ENCODE measurements around the gene MBOAT2. TPM values are rescaled to one million over a fixed set of nuclear protein-coding genes. Genes with fewer than 3 reads are reported as not detected.
"Not testable (repeated sequence)": the region's sequence is repeated elsewhere in the genome, so short reads cannot be mapped to it uniquely, and the experiment has no call there.

The MBOAT2 gene
- 12.5 TPM for total RNA-seq (2013)
- polyA plus RNA-seq (1 to 10 TPM; 5.1 to 9.0 (median 5.5) TPM), polyA minus RNA-seq (2.2 and 4.3 TPM in 2 replicates), total RNA-seq (5.2 to 19.6 (median 11.7) reads per million in 11 experiments)

- Mint-ChIP-seq H3K27me3 (ENCODE audit: low read depth in 3 of 3) (peaks cover 0 to 2% (median 2%) of the 10 kb centered on the region in 3 donors), H3K4me3 (peak within 1 kb of the TSS; percentile 92 to 98), H3K27ac (peak within 1 kb of the TSS in 6 of 7 donors; percentile 35 to 73 (median 69)), H3K36me3 (no peaks in the 10 kb centered on the region), H3K4me1 (peaks cover 29% of the 10 kb centered on the region), H3K9me3 (no peaks in the 10 kb centered on the region)
- peak within 1 kb of the TSS; percentile 92 for H2AFZ ChIP-seq (ENCODE audit: insufficient read depth, low read depth, low read length, poor library complexity, severe bottlenecking)
- under 1% methylated on average over 81 of the region's 104 CpGs for WGBS (ENCODE audit: insufficient coverage)
- no peaks in the 10 kb centered on the region for H3K27me3 ChIP-seq (ENCODE audit: control insufficient read depth in 2 of 2, insufficient read depth in 2 of 2, low read length in 2 of 2)
- H3K9me3 ChIP-seq (replicated peaks in 1 of 2; ENCODE audit: control insufficient read depth in 1 of 2, insufficient read depth in 1 of 2, low read length in 2 of 2) = no peaks in the 10 kb centered on the region
- H4K20me1 ChIP-seq (ENCODE audit: insufficient read depth, low read length) = no peaks in the 10 kb centered on the region
- no peaks in the 10 kb centered on the region for H3K36me3 ChIP-seq (replicated peaks in 1 of 2; ENCODE audit: control insufficient read depth in 1 of 2, insufficient read depth in 2 of 2, low read length in 2 of 2)
- intact Hi-C loops (cut with micrococcal nuclease) = loop anchor here in 1 of 2 donors (10.0 kb wide), 1 partner anchor 169 kb away; the partner anchor contains the start of gene KIDINS220
- TF ChIP-seq CTCF (IDR thresholded peaks at IDR 0.05) = no peak
- H3K4me2 ChIP-seq (replicated peaks; ENCODE audit: extremely low read depth, low read length, poor library complexity, severe bottlenecking) = peak within 1 kb of the TSS; percentile 98
- DNase-seq = peak; percentile 77 to 80 (median 79)
- H3K9ac ChIP-seq (ENCODE audit: insufficient read depth, low read length, poor library complexity, severe bottlenecking) = peak within 1 kb of the TSS; percentile 71
- H3K79me2 ChIP-seq (ENCODE audit: insufficient read depth, low read length) = peaks cover 46% of the 10 kb centered on the region
- H3K4me3 ChIP-seq (replicated peaks in 1 of 3; ENCODE audit: low read depth in 2 of 3, low read length in 3 of 3) = peak within 1 kb of the TSS; percentile 57 to 81 (median 76)
- peak within 1 kb of the TSS; percentile 31 to 73 for H3K27ac ChIP-seq (ENCODE audit: low read depth in 1 of 2, low read length in 2 of 2)
- H3K4me1 ChIP-seq (ENCODE audit: control insufficient read depth in 1 of 2, insufficient read depth in 2 of 2, low read length in 2 of 2) = peaks cover 20 to 33% of the 10 kb centered on the region in 2 donors
Observed at GRCh38 chr2:9003616-9004337, at the start of gene MBOAT2. Gene MBOAT2 (minus strand): TSS chr2:9003684. CDS start chr2:9003614, 70 bp downstream.

GRCh38 chr2:9052821-9053533, 49.5 kb upstream of the MBOAT2 start:
- no peaks in the 10 kb centered on the region for H3K27me3 ChIP-seq (ENCODE audit: control insufficient read depth in 2 of 2, insufficient read depth in 2 of 2, low read length in 2 of 2)
- peaks cover 0 to under 1% of the 10 kb centered on the region in 2 donors for H3K9me3 ChIP-seq (replicated peaks in 1 of 2; ENCODE audit: control insufficient read depth in 1 of 2, insufficient read depth in 1 of 2, low read length in 2 of 2)
- H3K4me3 ChIP-seq (replicated peaks in 1 of 3; ENCODE audit: low read depth in 2 of 3, low read length in 3 of 3) = no peak overlapping the region
- Mint-ChIP-seq H3K9me3 (peaks cover 1 to 7% (median 4%) of the 10 kb centered on the region in 7 donors), H3K4me1 (peaks cover 17% of the 10 kb centered on the region), H3K4me3 (no peak overlapping the region), H3K27me3 (ENCODE audit: low read depth in 3 of 3) (peaks cover 0 to 2% (median 2%) of the 10 kb centered on the region in 3 donors), H3K27ac (peak overlapping the region in 1 of 7 donors; percentile 37), H3K36me3 (no peaks in the 10 kb centered on the region)
- no peaks in the 10 kb centered on the region for H4K20me1 ChIP-seq (ENCODE audit: insufficient read depth, low read length)
- TF ChIP-seq CTCF (IDR thresholded peaks at IDR 0.05) = no peak
- no peak overlapping the region for H3K9ac ChIP-seq (ENCODE audit: insufficient read depth, low read length, poor library complexity, severe bottlenecking)
- H3K4me2 ChIP-seq (replicated peaks; ENCODE audit: extremely low read depth, low read length, poor library complexity, severe bottlenecking) = no peak overlapping the region
- DNase-seq = no peak
- peak overlapping the region; percentile 41 for H2AFZ ChIP-seq (ENCODE audit: insufficient read depth, low read depth, low read length, poor library complexity, severe bottlenecking)
- no peaks in the 10 kb centered on the region for H3K36me3 ChIP-seq (replicated peaks in 1 of 2; ENCODE audit: control insufficient read depth in 1 of 2, insufficient read depth in 2 of 2, low read length in 2 of 2)
- no peak overlapping the region for H3K27ac ChIP-seq (ENCODE audit: low read depth in 1 of 2, low read length in 2 of 2)
- no peaks in the 10 kb centered on the region for H3K79me2 ChIP-seq (ENCODE audit: insufficient read depth, low read length)
- peaks cover 10 to 13% of the 10 kb centered on the region in 2 donors for H3K4me1 ChIP-seq (ENCODE audit: control insufficient read depth in 1 of 2, insufficient read depth in 2 of 2, low read length in 2 of 2)
- WGBS (ENCODE audit: insufficient coverage) = 98% methylated on average over 5 of the region's 6 CpGs
- intact Hi-C loops (cut with micrococcal nuclease) = no loop called here

GRCh38 chr2:9051451-9051850, 48.0 kb upstream of the MBOAT2 start:
- H3K36me3 ChIP-seq (replicated peaks in 1 of 2; ENCODE audit: control insufficient read depth in 1 of 2, insufficient read depth in 2 of 2, low read length in 2 of 2); H2AFZ ChIP-seq (ENCODE audit: insufficient read depth, low read depth, low read length, poor library complexity, severe bottlenecking); H3K4me2 ChIP-seq (replicated peaks; ENCODE audit: extremely low read depth, low read length, poor library complexity, severe bottlenecking); DNase-seq; intact Hi-C loops (cut with micrococcal nuclease); H3K27me3 ChIP-seq (ENCODE audit: control insufficient read depth in 2 of 2, insufficient read depth in 2 of 2, low read length in 2 of 2); H3K36me3 Mint-ChIP-seq; H3K9me3 ChIP-seq (replicated peaks in 1 of 2; ENCODE audit: control insufficient read depth in 1 of 2, insufficient read depth in 1 of 2, low read length in 2 of 2); H4K20me1 ChIP-seq (ENCODE audit: insufficient read depth, low read length); H3K27ac ChIP-seq (ENCODE audit: low read depth in 1 of 2, low read length in 2 of 2); H3K79me2 ChIP-seq (ENCODE audit: insufficient read depth, low read length); H3K27me3 Mint-ChIP-seq (ENCODE audit: low read depth in 3 of 3); H3K4me3 ChIP-seq (replicated peaks in 1 of 3; ENCODE audit: low read depth in 2 of 3, low read length in 3 of 3); H3K9ac ChIP-seq (ENCODE audit: insufficient read depth, low read length, poor library complexity, severe bottlenecking); H3K9me3 Mint-ChIP-seq; H3K27ac Mint-ChIP-seq; H3K4me3 Mint-ChIP-seq: not testable (repeated sequence)
- H3K4me1 ChIP-seq (ENCODE audit: control insufficient read depth in 1 of 2, insufficient read depth in 2 of 2, low read length in 2 of 2) = peaks cover 10 to 13% of the 10 kb centered on the region in 2 donors
- peaks cover 17% of the 10 kb centered on the region for H3K4me1 Mint-ChIP-seq
- WGBS (ENCODE audit: insufficient coverage) = no CpG with 5 or more reads among the region's 5 CpGs

Measured in CD14-positive monocyte (primary cell).